Measurements from ENCODE around the gene IKBIP.

IKBIP gene

DNA sequence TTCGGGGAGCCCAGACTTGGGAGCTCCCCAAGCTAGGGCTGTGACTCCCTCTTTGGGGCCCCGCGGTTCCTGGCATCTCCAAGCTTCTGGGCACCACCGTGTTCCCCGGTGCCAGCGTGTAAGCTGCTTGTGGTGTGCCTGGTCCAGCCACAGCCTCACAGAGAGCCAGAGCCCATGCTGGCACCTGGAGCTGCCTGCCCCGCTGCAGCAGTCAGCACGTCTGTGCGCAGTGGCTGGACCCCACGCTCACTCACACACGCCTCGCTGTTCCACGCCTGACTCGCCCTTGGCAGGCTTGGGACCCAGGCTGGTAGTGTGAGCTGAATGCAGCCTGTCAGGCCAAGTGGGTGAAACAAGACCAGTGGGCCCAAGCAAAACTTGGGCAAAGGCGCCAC is 35.0 kb upstream of the IKBIP start:
- Histone ChIP-seq H3K4me1 (ENCODE audit: low read depth, poor library complexity, severe bottlenecking) (no peaks in the 10 kb centered on the region), H3K4me3 (IDR thresholded peaks at IDR 0.05; ENCODE audit: insufficient read depth, low read depth, low read length) (no peak overlapping the region), H3K4me2 (no peak overlapping the region), H3K79me2 (ENCODE audit: insufficient read depth, low read depth) (no peaks in the 10 kb centered on the region), H4K20me1 (ENCODE audit: insufficient read depth) (no peaks in the 10 kb centered on the region), H3K9ac (no peak overlapping the region), H3K27me3 (ENCODE audit: insufficient read depth, low read depth) (no peaks in the 10 kb centered on the region), H3K36me3 (ENCODE audit: insufficient read depth) (no peaks in the 10 kb centered on the region), H2AFZ (ENCODE audit: low read depth) (no peak overlapping the region), H3K27ac (no peak overlapping the region)
- TF ChIP-seq CTCF (conservative IDR thresholded peaks at IDR 0.05; ENCODE audit: low read depth, low read length): no peak

DNA sequence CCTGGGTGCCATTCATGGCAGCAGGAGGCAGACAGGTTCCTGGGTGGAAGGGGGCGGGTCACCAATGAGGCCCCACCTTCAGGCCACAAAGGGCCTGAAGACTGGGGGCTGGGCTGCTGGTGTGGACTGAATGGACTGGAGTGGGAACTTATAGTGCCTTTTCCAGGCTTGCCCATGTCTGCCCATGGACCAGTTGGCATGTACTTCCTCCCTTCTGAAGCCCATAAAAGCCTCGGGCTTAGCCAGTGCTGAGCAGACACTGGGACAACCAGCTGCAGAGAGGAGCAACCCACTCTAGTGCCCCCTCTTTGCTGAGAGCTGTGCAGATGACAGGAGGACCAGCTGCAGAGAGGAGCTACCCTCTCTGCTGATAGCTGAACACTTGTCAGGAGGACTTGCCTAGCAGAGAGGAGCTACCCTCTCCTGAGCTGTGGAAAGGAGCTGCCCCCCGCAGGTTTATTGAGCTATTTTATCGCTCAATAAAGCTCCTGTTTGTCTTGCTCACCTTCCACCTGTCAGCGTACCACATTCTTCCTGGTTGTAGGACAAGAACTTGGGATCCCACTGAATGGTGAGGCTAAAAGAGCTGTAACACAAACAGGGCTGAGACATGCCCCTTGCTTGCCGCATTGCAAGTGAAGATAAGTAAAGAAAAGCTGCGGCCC is 34.5 kb upstream of the IKBIP start:
- Histone ChIP-seq H3K36me3 (ENCODE audit: insufficient read depth) (no peaks in the 10 kb centered on the region), H3K9ac (no peak overlapping the region), H3K27me3 (ENCODE audit: insufficient read depth, low read depth) (no peaks in the 10 kb centered on the region), H3K4me3 (IDR thresholded peaks at IDR 0.05; ENCODE audit: insufficient read depth, low read depth, low read length) (no peak overlapping the region), H3K4me2 (no peak overlapping the region), H2AFZ (ENCODE audit: low read depth) (no peak overlapping the region), H4K20me1 (ENCODE audit: insufficient read depth) (no peaks in the 10 kb centered on the region), H3K27ac (no peak overlapping the region), H3K4me1 (ENCODE audit: low read depth, poor library complexity, severe bottlenecking) (no peaks in the 10 kb centered on the region), H3K79me2 (ENCODE audit: insufficient read depth, low read depth) (no peaks in the 10 kb centered on the region)
- TF ChIP-seq CTCF (conservative IDR thresholded peaks at IDR 0.05; ENCODE audit: low read depth, low read length): no peak

DNA sequence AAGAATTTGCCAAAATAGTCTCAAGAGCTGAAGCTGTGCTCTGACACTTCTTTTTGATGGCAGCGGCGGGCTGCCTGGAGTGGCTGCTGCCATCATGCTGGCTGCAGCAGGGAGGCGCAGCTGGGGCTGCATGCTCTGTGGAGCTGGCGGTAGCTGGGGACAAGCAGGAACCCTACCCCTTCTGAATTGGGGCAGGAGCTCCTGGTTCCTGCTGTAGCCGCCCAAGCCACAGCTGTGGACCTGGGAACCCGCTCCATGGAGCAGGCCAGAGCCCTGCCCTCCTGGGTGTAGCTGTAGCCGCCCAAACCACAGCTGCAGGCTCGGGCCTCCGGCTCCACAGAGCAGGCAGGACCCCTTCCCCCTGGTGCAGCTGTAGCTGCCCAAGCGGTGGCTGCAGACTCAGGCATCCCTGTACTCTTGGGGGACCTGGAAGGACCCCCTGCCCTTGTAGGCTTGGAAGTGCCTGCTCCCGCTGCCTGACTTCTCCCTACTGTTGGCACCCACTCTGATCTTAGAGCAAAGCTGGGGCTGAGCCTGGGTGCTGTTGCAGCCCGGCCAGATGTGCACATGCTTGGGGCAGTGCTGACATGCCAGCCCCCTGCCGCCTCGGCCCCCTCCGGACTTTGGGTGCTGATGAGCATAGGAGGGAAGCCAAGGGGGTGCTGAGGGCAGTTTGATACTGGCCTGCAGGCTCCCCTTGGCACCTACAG is 33.8 kb upstream of the IKBIP start:
- H3K4me1 ChIP-seq (ENCODE audit: low read depth, poor library complexity, severe bottlenecking): no peaks in the 10 kb centered on the region
- H4K20me1 ChIP-seq (ENCODE audit: insufficient read depth): no peaks in the 10 kb centered on the region
- H3K4me3 ChIP-seq (IDR thresholded peaks at IDR 0.05; ENCODE audit: insufficient read depth, low read depth, low read length): no peak overlapping the region
- no peak overlapping the region for H3K4me2 ChIP-seq
- no peak overlapping the region for H3K9ac ChIP-seq
- no peaks in the 10 kb centered on the region for H3K79me2 ChIP-seq (ENCODE audit: insufficient read depth, low read depth)
- H3K27ac ChIP-seq: no peak overlapping the region
- TF ChIP-seq CTCF (conservative IDR thresholded peaks at IDR 0.05; ENCODE audit: low read depth, low read length): no peak
- H3K36me3 ChIP-seq (ENCODE audit: insufficient read depth): no peaks in the 10 kb centered on the region
- no peaks in the 10 kb centered on the region for H3K27me3 ChIP-seq (ENCODE audit: insufficient read depth, low read depth)
- no peak overlapping the region for H2AFZ ChIP-seq (ENCODE audit: low read depth)

DNA sequence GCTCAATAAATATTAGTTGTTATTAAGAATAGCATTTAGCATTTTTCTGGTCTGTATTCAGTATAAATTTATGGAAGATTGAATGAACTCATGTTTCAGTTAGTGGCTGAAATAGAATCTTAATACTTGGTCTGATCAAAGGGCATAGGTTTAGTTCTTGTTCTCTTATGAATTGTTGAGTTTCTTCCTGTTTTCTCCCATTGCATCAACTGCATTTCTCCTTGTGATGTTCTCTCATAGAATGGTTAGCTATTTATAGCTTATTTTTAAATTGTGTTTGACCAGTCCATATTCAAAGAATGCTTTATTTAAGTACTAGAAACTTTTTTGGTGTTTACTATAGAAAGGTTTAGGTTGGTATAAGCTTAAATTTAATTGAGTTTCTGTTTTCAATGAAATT is 30.3 kb upstream of the IKBIP start:
- Histone ChIP-seq H3K4me2 (no peak overlapping the region), H3K79me2 (ENCODE audit: insufficient read depth, low read depth) (no peaks in the 10 kb centered on the region), H2AFZ (ENCODE audit: low read depth) (no peak overlapping the region), H3K9ac (no peak overlapping the region), H3K4me3 (IDR thresholded peaks at IDR 0.05; ENCODE audit: insufficient read depth, low read depth, low read length) (no peak overlapping the region), H3K4me1 (ENCODE audit: low read depth, poor library complexity, severe bottlenecking) (no peaks in the 10 kb centered on the region), H3K27me3 (ENCODE audit: insufficient read depth, low read depth) (no peaks in the 10 kb centered on the region), H3K27ac (no peak overlapping the region), H3K36me3 (ENCODE audit: insufficient read depth) (no peaks in the 10 kb centered on the region), H4K20me1 (ENCODE audit: insufficient read depth) (no peaks in the 10 kb centered on the region)
- no peak for TF ChIP-seq CTCF (conservative IDR thresholded peaks at IDR 0.05; ENCODE audit: low read depth, low read length)

All from KMS-11 (cell line).